ENCODE results near the gene PRRG2.

PRRG2 gene

DNA sequence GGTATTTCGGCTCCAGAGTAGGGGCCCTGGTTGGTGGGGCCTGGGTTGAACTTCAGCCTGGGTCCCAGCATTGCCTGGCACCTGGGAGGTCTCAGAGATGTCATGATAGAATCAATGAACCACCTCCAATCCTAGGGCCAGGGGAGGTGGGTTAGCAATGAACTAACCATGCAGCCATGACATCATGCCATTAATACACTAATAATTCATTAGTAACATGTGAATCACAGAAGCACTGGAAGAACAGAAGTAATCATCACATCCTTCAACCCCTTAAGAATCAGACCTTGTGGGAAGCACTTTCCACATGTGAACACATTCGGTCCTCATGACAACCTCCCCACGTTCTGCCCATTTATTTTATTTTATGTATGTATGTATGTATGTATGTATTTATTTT lies 7.7 kb upstream of the PRRG2 start:
- Histone ChIP-seq H3K9me3 (ENCODE audit: control insufficient read depth, insufficient read depth, low read depth, low read length) (no peaks in the 10 kb centered on the region), H3K27me3 (ENCODE audit: control insufficient read depth, insufficient read depth, low read length) (no peaks in the 10 kb centered on the region), H3K4me1 (ENCODE audit: control insufficient read depth, insufficient read depth, low read length) (peaks cover 11% of the 10 kb centered on the region), H3K36me3 (ENCODE audit: control insufficient read depth, insufficient read depth, low read length) (peaks cover 22% of the 10 kb centered on the region), H3K4me3 (ENCODE audit: low read depth, low read length) (no peak overlapping the region), H3K27ac (ENCODE audit: low read depth, low read length) (no peak overlapping the region), H3K9ac (ENCODE audit: low read length) (no peak overlapping the region)

DNA sequence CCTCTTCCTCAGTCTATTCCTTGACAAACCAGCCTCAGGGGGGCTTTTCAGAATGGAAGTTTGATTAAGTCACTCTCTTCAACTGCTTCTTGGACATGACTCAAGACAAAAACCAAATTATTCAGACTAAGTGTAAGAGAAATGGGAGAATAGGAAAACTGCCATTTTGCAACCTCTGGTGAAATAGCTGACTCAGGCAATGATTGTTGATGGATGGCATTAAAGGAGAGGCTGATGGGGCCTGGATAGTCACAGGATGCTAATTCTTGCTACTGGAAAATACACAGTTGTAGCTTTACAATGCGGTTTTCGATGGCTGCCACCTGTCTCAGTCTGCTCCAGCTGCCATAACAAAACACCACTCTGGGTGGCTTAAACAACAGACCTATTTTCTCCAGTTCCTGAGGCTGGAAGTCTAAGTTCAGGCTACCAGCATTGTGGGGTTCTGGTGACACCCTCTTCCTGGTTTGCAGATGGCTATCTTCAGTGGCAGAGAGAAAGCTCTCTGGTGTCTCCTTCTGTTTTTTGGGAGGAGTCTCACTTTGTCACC lies 6.8 kb upstream of the PRRG2 start:
- Histone ChIP-seq H3K36me3 (ENCODE audit: control insufficient read depth, insufficient read depth, low read length) (peaks cover 22% of the 10 kb centered on the region), H3K4me3 (ENCODE audit: low read depth, low read length) (no peak overlapping the region), H3K27me3 (ENCODE audit: control insufficient read depth, insufficient read depth, low read length) (no peaks in the 10 kb centered on the region), H3K4me1 (ENCODE audit: control insufficient read depth, insufficient read depth, low read length) (peaks cover 15% of the 10 kb centered on the region), H3K27ac (ENCODE audit: low read depth, low read length) (no peak overlapping the region), H3K9ac (ENCODE audit: low read length) (no peak overlapping the region), H3K9me3 (ENCODE audit: control insufficient read depth, insufficient read depth, low read depth, low read length) (no peaks in the 10 kb centered on the region)

DNA sequence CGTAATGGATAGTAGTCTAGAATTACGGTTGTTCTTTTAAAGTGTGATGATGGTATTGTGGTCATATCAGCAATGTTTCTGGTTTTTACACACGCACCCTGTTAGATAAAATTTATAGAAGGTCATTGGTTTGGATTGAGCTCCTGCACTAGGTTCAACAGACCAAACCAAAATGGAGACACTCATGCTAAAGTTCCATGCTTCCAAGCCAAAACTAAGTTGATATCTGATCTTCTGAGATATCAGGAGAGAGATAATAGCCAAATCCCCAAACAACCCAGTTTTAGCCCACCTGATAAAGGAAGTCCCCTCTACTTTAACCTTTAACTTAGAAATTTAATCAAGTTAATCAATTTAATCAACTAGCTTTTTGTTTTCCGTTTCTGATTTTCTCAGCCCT lies 1.9 kb upstream of the PRRG2 start:
- H3K4me3 ChIP-seq (ENCODE audit: low read depth, low read length) = peak overlapping the region; percentile 93
- H3K9me3 ChIP-seq (ENCODE audit: control insufficient read depth, insufficient read depth, low read depth, low read length) = no peaks in the 10 kb centered on the region
- H3K27ac ChIP-seq (ENCODE audit: low read depth, low read length) = no peak overlapping the region
- H3K9ac ChIP-seq (ENCODE audit: low read length) = no peak overlapping the region
- no peaks in the 10 kb centered on the region for H3K27me3 ChIP-seq (ENCODE audit: control insufficient read depth, insufficient read depth, low read length)
- peaks cover 16% of the 10 kb centered on the region for H3K36me3 ChIP-seq (ENCODE audit: control insufficient read depth, insufficient read depth, low read length)
- peaks cover 15% of the 10 kb centered on the region; the same call in 1 of the 2 replicates for H3K4me1 ChIP-seq (ENCODE audit: control insufficient read depth, insufficient read depth, low read length)

DNA sequence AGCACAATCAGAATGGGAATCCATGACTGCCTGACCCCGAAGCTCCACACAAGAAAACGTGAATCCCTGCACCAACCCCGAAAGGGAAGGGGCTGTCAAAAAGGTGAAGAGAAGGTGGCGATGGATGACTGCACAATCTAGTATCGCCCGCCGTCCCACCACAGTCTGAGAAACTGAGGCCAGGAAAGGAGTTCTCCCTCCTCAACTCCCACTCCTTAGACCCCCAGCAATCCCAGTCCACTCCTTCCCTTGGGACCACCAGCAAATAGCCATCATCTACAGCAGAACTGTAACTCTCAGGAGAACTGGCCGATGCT lies 1.2 kb upstream of the PRRG2 start:
- Histone ChIP-seq H3K27ac (ENCODE audit: low read depth, low read length) (no peak overlapping the region), H3K9ac (ENCODE audit: low read length) (peak overlapping the region; percentile 90), H3K4me1 (ENCODE audit: control insufficient read depth, insufficient read depth, low read length) (peaks cover 19% of the 10 kb centered on the region; the same call in 1 of the 2 replicates)

DNA sequence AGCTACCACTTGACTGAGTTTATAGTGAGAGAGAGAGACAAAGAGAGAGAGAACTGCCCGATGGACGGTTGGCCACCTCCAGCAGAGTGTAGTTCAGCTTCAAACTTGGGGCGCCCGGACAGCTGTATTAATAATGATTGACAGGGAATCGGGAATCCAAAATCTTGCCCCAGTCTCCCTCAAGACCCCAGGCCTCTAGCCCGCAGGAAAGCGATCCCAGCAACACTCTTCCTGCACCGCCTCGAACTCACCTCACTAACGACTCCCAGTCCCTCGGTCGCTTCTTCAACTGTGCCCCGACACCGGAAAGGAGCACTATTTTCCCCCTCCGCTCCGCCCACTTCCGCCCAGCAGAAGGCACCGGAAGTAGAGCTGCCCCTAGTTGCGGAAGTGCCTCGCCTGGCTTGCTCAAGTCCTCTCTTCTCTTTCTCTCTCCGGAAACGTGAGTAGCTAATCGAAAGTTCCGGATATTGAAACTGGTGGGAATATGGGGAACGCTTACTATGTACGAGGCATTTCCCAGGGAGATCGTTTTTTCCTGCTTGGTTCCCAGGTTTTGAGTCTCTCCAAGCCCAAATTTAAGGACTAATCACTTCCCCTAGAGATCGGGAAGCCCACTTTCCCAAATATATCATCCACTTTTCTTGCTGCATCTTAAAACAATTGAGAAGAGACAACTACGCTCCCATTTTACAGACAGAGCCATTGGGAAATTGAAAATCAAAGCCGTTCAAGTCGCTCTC lies 681 bp upstream of the PRRG2 start, which contains the start of gene NOSIP:
Gene NOSIP, minus strand, starts transcription at position 293 of the 743 bp plus-strand sequence. CDS start 19,865 bp downstream, outside the sequence.
- Histone ChIP-seq H3K27ac (ENCODE audit: low read depth, low read length) (peak within 1 kb of the TSS; percentile 26; the same call in 1 of the 2 replicates), H3K9ac (ENCODE audit: low read length) (peak within 1 kb of the TSS; percentile 90), H3K27me3 (ENCODE audit: control insufficient read depth, insufficient read depth, low read length) (no peaks in the 10 kb centered on the region), H3K36me3 (ENCODE audit: control insufficient read depth, insufficient read depth, low read length) (peaks cover 7% of the 10 kb centered on the region; the same call in 1 of the 2 replicates), H3K9me3 (ENCODE audit: control insufficient read depth, insufficient read depth, low read depth, low read length) (no peaks in the 10 kb centered on the region), H3K4me3 (ENCODE audit: low read depth, low read length) (peak within 1 kb of the TSS; percentile 93), H3K4me1 (ENCODE audit: control insufficient read depth, insufficient read depth, low read length) (peaks cover 23% of the 10 kb centered on the region; the same call in 1 of the 2 replicates)

More for the DNA sequence above, 1.2 kb upstream of the PRRG2 start:
- Histone ChIP-seq H3K27me3 (ENCODE audit: control insufficient read depth, insufficient read depth, low read length) (no peaks in the 10 kb centered on the region), H3K9me3 (ENCODE audit: control insufficient read depth, insufficient read depth, low read depth, low read length) (no peaks in the 10 kb centered on the region), H3K4me3 (ENCODE audit: low read depth, low read length) (peak overlapping the region; percentile 93), H3K36me3 (ENCODE audit: control insufficient read depth, insufficient read depth, low read length) (peaks cover 12% of the 10 kb centered on the region)

DNA sequence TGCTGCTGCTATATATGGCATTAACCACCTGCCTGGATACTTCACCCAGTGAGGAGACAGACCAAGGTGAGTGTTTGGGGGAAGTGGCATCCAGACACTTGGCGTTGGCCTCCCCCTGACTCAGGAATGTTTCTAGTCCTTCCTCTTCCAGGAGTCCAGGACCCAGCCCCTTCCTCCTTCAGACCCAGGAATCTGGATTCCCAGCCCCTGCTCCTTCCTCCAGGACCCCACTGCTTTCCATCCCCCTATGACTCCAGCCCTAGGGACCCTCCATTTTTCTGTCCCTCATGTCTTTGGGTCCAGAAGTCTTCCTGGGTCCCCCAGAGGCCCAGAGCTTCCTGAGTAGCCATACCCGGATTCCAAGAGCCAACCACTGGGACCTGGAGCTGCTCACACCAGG lies 2.1 kb downstream of the PRRG2 start:
- H3K36me3 ChIP-seq (ENCODE audit: control insufficient read depth, insufficient read depth, low read length) = no peaks in the 10 kb centered on the region
- H3K9ac ChIP-seq (ENCODE audit: low read length) = no peak overlapping the region
- no peaks in the 10 kb centered on the region for H3K27me3 ChIP-seq (ENCODE audit: control insufficient read depth, insufficient read depth, low read length)
- no peaks in the 10 kb centered on the region for H3K9me3 ChIP-seq (ENCODE audit: control insufficient read depth, insufficient read depth, low read depth, low read length)
- H3K4me1 ChIP-seq (ENCODE audit: control insufficient read depth, insufficient read depth, low read length) = peaks cover 24% of the 10 kb centered on the region; the same call in 1 of the 2 replicates
- no peak overlapping the region for H3K4me3 ChIP-seq (ENCODE audit: low read depth, low read length)
- no peak overlapping the region for H3K27ac ChIP-seq (ENCODE audit: low read depth, low read length)

DNA sequence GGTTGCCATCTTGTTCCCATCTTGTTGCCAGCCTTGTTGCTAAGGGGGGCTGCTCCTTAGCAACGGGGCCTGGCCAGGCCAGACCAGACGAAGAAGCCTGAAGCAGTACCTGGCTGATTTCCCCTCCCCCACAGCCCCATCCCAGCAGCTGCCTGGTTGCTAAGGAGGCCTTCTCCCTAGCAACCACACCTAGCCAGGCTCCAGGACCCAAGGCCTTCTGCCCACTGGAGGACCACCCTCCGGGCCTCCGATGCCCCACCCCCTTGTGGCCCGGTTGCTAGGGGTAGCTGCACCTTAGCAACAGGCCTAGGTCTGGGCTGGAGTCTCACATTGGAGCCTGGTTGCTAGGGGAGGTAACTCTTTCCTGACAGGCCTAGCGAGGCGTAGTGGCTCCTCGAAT lies 3.9 kb downstream of the PRRG2 start:
- Histone ChIP-seq H3K27me3 (ENCODE audit: control insufficient read depth, insufficient read depth, low read length) (no peaks in the 10 kb centered on the region), H3K9me3 (ENCODE audit: control insufficient read depth, insufficient read depth, low read depth, low read length) (no peaks in the 10 kb centered on the region), H3K27ac (ENCODE audit: low read depth, low read length) (no peak overlapping the region), H3K4me3 (ENCODE audit: low read depth, low read length) (no peak overlapping the region), H3K9ac (ENCODE audit: low read length) (no peak overlapping the region), H3K4me1 (ENCODE audit: control insufficient read depth, insufficient read depth, low read length) (peaks cover 19% of the 10 kb centered on the region; the same call in 1 of the 2 replicates), H3K36me3 (ENCODE audit: control insufficient read depth, insufficient read depth, low read length) (no peaks in the 10 kb centered on the region)

DNA sequence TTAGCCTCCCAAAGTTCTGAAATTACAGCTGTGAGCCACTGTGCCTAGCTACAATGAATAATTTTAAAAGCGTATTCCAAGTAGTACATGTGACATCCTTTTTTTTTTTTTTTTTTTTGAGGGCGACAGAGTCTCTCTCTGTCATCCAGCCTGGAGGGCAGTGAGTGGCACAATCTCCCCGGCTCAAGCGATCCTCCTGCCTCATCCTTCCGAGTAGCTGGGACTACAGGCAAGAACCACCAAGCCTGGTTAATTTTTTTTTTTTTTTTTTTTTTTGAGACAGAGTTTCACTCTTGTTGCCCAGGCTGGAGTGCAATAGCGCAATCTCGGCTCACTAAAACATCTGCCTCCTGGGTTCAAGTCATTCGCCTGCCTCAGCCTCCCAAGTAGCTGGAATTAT lies 6.1 kb downstream of the PRRG2 start:
- Histone ChIP-seq H3K27ac (ENCODE audit: low read depth, low read length) (no peak overlapping the region), H3K27me3 (ENCODE audit: control insufficient read depth, insufficient read depth, low read length) (no peaks in the 10 kb centered on the region), H3K9ac (ENCODE audit: low read length) (no peak overlapping the region), H3K4me1 (ENCODE audit: control insufficient read depth, insufficient read depth, low read length) (peaks cover 12% of the 10 kb centered on the region; the same call in 1 of the 2 replicates), H3K36me3 (ENCODE audit: control insufficient read depth, insufficient read depth, low read length) (no peaks in the 10 kb centered on the region), H3K4me3 (ENCODE audit: low read depth, low read length) (no peak overlapping the region), H3K9me3 (ENCODE audit: control insufficient read depth, insufficient read depth, low read depth, low read length) (no peaks in the 10 kb centered on the region)

DNA sequence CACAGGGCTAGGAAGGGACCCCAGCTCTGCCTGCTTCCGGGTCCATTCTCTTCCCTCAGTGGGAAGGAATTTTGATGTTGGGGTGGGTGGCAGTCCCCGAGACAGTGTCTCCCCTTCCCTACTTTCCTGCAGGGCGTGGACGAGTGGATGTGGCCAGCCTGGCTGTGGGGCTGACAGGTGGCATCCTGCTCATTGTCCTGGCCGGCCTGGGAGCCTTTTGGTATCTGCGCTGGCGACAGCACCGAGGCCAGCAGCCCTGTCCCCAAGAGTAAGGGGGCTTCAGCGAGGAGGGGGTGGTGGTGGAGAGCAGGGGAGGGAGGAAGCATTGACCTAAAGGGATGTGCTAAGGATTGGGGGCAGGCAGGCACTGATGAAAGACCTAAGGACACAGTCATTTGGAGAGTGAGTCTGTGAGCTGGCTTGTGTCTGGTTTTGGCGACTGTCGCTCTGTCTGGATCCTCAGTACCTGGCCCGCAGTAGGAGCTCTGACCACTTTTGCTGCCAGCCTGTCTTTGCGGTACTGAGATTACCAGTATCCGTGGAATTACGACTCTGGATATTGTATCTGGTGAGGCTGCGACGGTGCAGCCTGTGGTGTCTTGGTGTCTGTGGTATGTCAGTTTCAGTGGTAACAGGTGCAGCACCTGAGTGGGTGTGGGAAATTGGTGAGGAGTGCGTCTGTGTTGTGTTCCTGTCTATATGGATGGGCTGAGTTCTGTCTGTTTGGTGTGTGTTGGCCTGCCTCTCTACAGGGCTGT lies 7.4 kb downstream of the PRRG2 start:
- H3K9me3 ChIP-seq (ENCODE audit: control insufficient read depth, insufficient read depth, low read depth, low read length) = no peaks in the 10 kb centered on the region
- no peak overlapping the region for H3K4me3 ChIP-seq (ENCODE audit: low read depth, low read length)
- no peaks in the 10 kb centered on the region for H3K36me3 ChIP-seq (ENCODE audit: control insufficient read depth, insufficient read depth, low read length)
- no peaks in the 10 kb centered on the region for H3K27me3 ChIP-seq (ENCODE audit: control insufficient read depth, insufficient read depth, low read length)
- peaks cover 13% of the 10 kb centered on the region; the same call in 1 of the 2 replicates for H3K4me1 ChIP-seq (ENCODE audit: control insufficient read depth, insufficient read depth, low read length)
- H3K27ac ChIP-seq (ENCODE audit: low read depth, low read length) = no peak overlapping the region
- H3K9ac ChIP-seq (ENCODE audit: low read length) = no peak overlapping the region

DNA sequence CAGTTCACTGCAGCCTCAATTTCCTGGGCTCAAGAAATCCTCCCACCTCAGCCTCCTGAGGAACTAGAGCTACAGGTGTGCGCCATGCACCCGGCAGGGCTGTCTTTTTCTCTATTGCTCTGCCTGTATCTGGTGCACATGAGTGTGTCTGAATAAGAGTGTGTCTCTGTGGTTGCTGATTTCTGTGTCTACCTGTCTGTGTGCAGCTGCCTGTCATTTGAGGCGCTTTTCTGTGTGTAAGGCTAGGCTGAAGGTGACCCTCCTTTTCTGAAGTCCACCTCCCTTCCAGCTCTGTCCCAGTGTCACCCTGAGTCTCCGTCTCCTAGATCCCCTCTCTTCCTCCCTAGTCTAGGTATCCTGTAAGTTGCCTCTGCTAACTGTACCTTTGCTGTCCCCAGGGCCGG lies 8.4 kb downstream of the PRRG2 start:
- H3K9me3 ChIP-seq (ENCODE audit: control insufficient read depth, insufficient read depth, low read depth, low read length) = no peaks in the 10 kb centered on the region
- H3K4me3 ChIP-seq (ENCODE audit: low read depth, low read length) = peak overlapping the region; percentile 41; the same call in 1 of the 2 replicates
- H3K9ac ChIP-seq (ENCODE audit: low read length) = no peak overlapping the region
- peaks cover 18% of the 10 kb centered on the region; the same call in 1 of the 2 replicates for H3K4me1 ChIP-seq (ENCODE audit: control insufficient read depth, insufficient read depth, low read length)
- H3K36me3 ChIP-seq (ENCODE audit: control insufficient read depth, insufficient read depth, low read length) = peaks cover 10% of the 10 kb centered on the region
- H3K27me3 ChIP-seq (ENCODE audit: control insufficient read depth, insufficient read depth, low read length) = no peaks in the 10 kb centered on the region
- no peak overlapping the region for H3K27ac ChIP-seq (ENCODE audit: low read depth, low read length)
